H1 (cell line): ENCODE data around the gene GABPB1. TPM values are rescaled to one million over a fixed set of nuclear protein-coding genes. Genes with fewer than 3 reads are reported as not detected.
A peak's percentile ranks its signal among the peaks of the same experiment; 100 is the strongest.

Experiments used
- CTCF ChIA-PET: fragments of 300-600 bp; sonication (Branson Sonifier 250); formaldehyde crosslinking; loops from one replicate; lab custom pipeline; 2021; ENCODE audit not compliant: partially characterized antibody; lab: Charles Lee
- POLR2A ChIA-PET: fragments of 300-600 bp; sonication (Branson Sonifier 250); formaldehyde crosslinking; loops from one replicate; lab custom pipeline; 2021; ENCODE audit warnings: inconsistent platforms; ENCODE audit not compliant: partially characterized antibody; lab: Charles Lee
- DNase-seq, 2 experiments: peaks; one replicate each; pipeline versions ENCODE4 v3.0.0 to v3.0.0-alpha.2; 2010 to 2022; ENCODE audit warnings: low spot score in 2 of 2, low read depth in 1 of 2, mixed read lengths in 1 of 2
- FAIRE-seq: peaks from 2 replicates; lab custom pipeline; 2011; peaks lifted over from hg19 to GRCh38; lab: Jason Lieb, UNC
- H2AFZ ChIP-seq: 2 replicates; pipeline ENCODE4 v1.8.1; 2012; ENCODE audit warnings: low read length, inconsistent platforms
- H2AK5ac ChIP-seq: 2 replicates; pipeline ENCODE4 v1.6.1; 2013; ENCODE audit warnings: low read depth, low read length
- H2BK120ac ChIP-seq: replicated peaks from 2 replicates; pipeline ENCODE3; 2013; ENCODE audit warnings: low read depth, low read length, inconsistent platforms
- H2BK12ac ChIP-seq: 2 replicates; pipeline ENCODE4 v1.6.1; 2013; ENCODE audit warnings: low read depth, low read length
- H2BK15ac ChIP-seq: 2 replicates; pipeline ENCODE4 v1.6.1; 2013; ENCODE audit warnings: low read length
- H2BK20ac ChIP-seq: 2 replicates; pipeline ENCODE4 v1.6.1; 2013; ENCODE audit warnings: low read length
- H2BK5ac ChIP-seq: 2 replicates; pipeline ENCODE4 v1.6.1; 2013; ENCODE audit warnings: low read depth, low read length
- H3K14ac ChIP-seq: 2 replicates; pipeline ENCODE4 v1.6.1; 2013; ENCODE audit warnings: inconsistent platforms; ENCODE audit not compliant: insufficient read length
- H3K18ac ChIP-seq: 2 replicates; pipeline ENCODE4 v1.6.1; 2013; ENCODE audit warnings: low read length; ENCODE audit errors: extremely low read depth
- H3K23ac ChIP-seq: 2 replicates; pipeline ENCODE4 v1.6.1; 2013; ENCODE audit warnings: inconsistent platforms; ENCODE audit not compliant: insufficient read length
- H3K23me2 ChIP-seq: 2 replicates; pipeline ENCODE4 v1.6.1; 2013; ENCODE audit warnings: low read depth, low read length
- H3K27ac ChIP-seq: 2 replicates; pipeline ENCODE4 v1.6.1; 2011; ENCODE audit warnings: low read depth, low read length, inconsistent platforms
- H3K27me3 ChIP-seq, 4 experiments: replicated peaks in 1 of 4; 1 replicate in 1 of 4; 2 replicates in 3 of 4; pipeline versions ENCODE4 v1.6.1 to v1.8.1; 2011 to 2013; ENCODE audit warnings: low read length in 3 of 4, mild to moderate bottlenecking in 3 of 4, inconsistent platforms in 2 of 4, mixed read lengths in 2 of 4, moderate library complexity in 1 of 4; ENCODE audit not compliant: control insufficient read depth in 3 of 4, insufficient read depth in 3 of 4; ENCODE audit errors: extremely low read depth in 1 of 4
- H3K36me3 ChIP-seq, 4 experiments: 2 replicates each; pipeline versions ENCODE4 v1.6.1 to v1.8.1; 2011 to 2013; ENCODE audit warnings: mild to moderate bottlenecking in 4 of 4, low read length in 3 of 4, moderate library complexity in 2 of 4, control low read depth in 1 of 4, inconsistent platforms in 1 of 4; ENCODE audit not compliant: insufficient read depth in 4 of 4, control insufficient read depth in 2 of 4
- H3K4ac ChIP-seq: replicated peaks from 2 replicates; pipeline ENCODE3; 2013; ENCODE audit warnings: low read length, low read depth, mixed read lengths, inconsistent platforms; ENCODE audit not compliant: insufficient read length
- H3K4me1 ChIP-seq, 4 experiments: replicated peaks in 1 of 4; 1 replicate in 1 of 4; 2 replicates in 3 of 4; pipeline versions ENCODE4 v1.6.1 to v1.8.1; 2011 to 2013; ENCODE audit warnings: low read length in 3 of 4, inconsistent platforms in 2 of 4, mixed read lengths in 1 of 4; ENCODE audit not compliant: insufficient read depth in 4 of 4, control insufficient read depth in 3 of 4
- H3K4me2 ChIP-seq, 2 experiments: 2 replicates each; pipeline versions ENCODE4 v1.6.1 to v1.8.1; 2011 to 2013; ENCODE audit warnings: low read depth in 2 of 2, low read length in 2 of 2, control low read depth in 1 of 2, inconsistent platforms in 1 of 2, mild to moderate bottlenecking in 1 of 2; ENCODE audit not compliant: insufficient read depth in 1 of 2
- H3K4me3 ChIP-seq, 4 experiments: fragments of 200-600, 300-600 bp in 1 of 4; sonication (generic), shearing (Covaris generic), sonication (Bioruptor Twin) in 1 of 4; 2 replicates each; pipeline versions ENCODE4 v1.5.1 to v1.8.1; 2011 to 2016; ENCODE audit warnings: low read length in 4 of 4, low read depth in 3 of 4, control low read depth in 2 of 4, inconsistent platforms in 2 of 4, mild to moderate bottlenecking in 2 of 4, mixed read lengths in 1 of 4, moderate library complexity in 1 of 4; ENCODE audit not compliant: insufficient read depth in 2 of 4; ENCODE audit errors: extremely low read depth in 1 of 4
- H3K56ac ChIP-seq: replicated peaks from 2 replicates; pipeline ENCODE3; 2013; ENCODE audit warnings: low read depth, mild to moderate bottlenecking, mixed read lengths, low read length, inconsistent platforms; ENCODE audit not compliant: insufficient read length
- H3K79me1 ChIP-seq: 2 replicates; pipeline ENCODE4 v1.6.1; 2013; ENCODE audit warnings: low read depth, low read length, control low read depth
- H3K79me2 ChIP-seq, 2 experiments: 2 replicates each; pipeline versions ENCODE4 v1.6.1 to v1.8.1; 2012 to 2013; ENCODE audit warnings: low read length in 2 of 2, mild to moderate bottlenecking in 2 of 2, inconsistent platforms in 1 of 2; ENCODE audit not compliant: insufficient read depth in 2 of 2, control insufficient read depth in 1 of 2
- H3K9ac ChIP-seq, 4 experiments: replicated peaks in 1 of 4; 1 replicate in 1 of 4; 2 replicates in 3 of 4; pipeline versions ENCODE4 v1.6.1 to v1.8.1; 2011 to 2013; ENCODE audit warnings: low read depth in 3 of 4, low read length in 3 of 4, control low read depth in 2 of 4, mild to moderate bottlenecking in 2 of 4, moderate library complexity in 2 of 4, inconsistent platforms in 1 of 4; ENCODE audit errors: extremely low read depth in 1 of 4
- H3K9me3 ChIP-seq, 2 experiments: 2 replicates each; pipeline versions ENCODE4 v1.6.1 to v1.8.1; 2012 to 2013; ENCODE audit warnings: mild to moderate bottlenecking in 2 of 2, moderate library complexity in 2 of 2, control low read depth in 1 of 2, inconsistent platforms in 1 of 2, low read depth in 1 of 2, low read length in 1 of 2, mixed read lengths in 1 of 2; ENCODE audit not compliant: insufficient read depth in 2 of 2
- H4K20me1 ChIP-seq, 2 experiments: replicated peaks in 1 of 2; 2 replicates each; pipeline versions ENCODE3 to v1.8.1; 2011 to 2013; ENCODE audit warnings: inconsistent platforms in 2 of 2, low read length in 2 of 2, mild to moderate bottlenecking in 1 of 2; ENCODE audit not compliant: insufficient read depth in 2 of 2, control insufficient read depth in 1 of 2
- H4K5ac ChIP-seq: 2 replicates; pipeline ENCODE4 v1.6.1; 2013; ENCODE audit warnings: low read length, low read depth, mixed read lengths, inconsistent platforms; ENCODE audit not compliant: insufficient read length
- H4K8ac ChIP-seq: 2 replicates; pipeline ENCODE4 v1.8.0; 2013; ENCODE audit warnings: mild to moderate bottlenecking, moderate library complexity, low read length, inconsistent platforms; ENCODE audit not compliant: insufficient read depth; ENCODE audit errors: extremely low read depth
- H4K91ac ChIP-seq: replicated peaks from 2 replicates; pipeline ENCODE3; 2013; ENCODE audit warnings: low read length, mixed read lengths, inconsistent platforms; ENCODE audit not compliant: insufficient read length
- ATF3 ChIP-seq: IDR thresholded peaks from 2 replicates; pipeline ENCODE4 v1.6.1; 2011; ENCODE audit warnings: low read depth, mild to moderate bottlenecking, low read length; ENCODE audit not compliant: insufficient read depth
- BCL11A ChIP-seq, 2 experiments: IDR thresholded peaks; one replicate each; pipeline ENCODE4 v1.6.1; 2011; ENCODE audit warnings: low read depth in 2 of 2, low read length in 2 of 2, mild to moderate bottlenecking in 2 of 2
- CTCF ChIP-seq, 3 experiments: IDR thresholded peaks; 1 replicate in 2 of 3; 2 replicates in 1 of 3; pipeline versions ENCODE4 v1.5.1 to v1.6.1; 2011; ENCODE audit warnings: low read length in 3 of 3, mild to moderate bottlenecking in 3 of 3, inconsistent platforms in 2 of 3, low read depth in 1 of 3, moderate library complexity in 1 of 3; ENCODE audit not compliant: insufficient read depth in 1 of 3; ENCODE audit errors: control extremely low read depth in 1 of 3
- EGR1 ChIP-seq: IDR thresholded peaks from 2 replicates; pipeline ENCODE4 v1.6.1; 2011; ENCODE audit warnings: low read depth, low read length, borderline replicate concordance
- EP300 ChIP-seq, 2 experiments: IDR thresholded peaks; 1 replicate in 1 of 2; 2 replicates in 1 of 2; pipeline ENCODE4 v1.6.1; 2011 to 2012; ENCODE audit warnings: low read depth in 2 of 2, low read length in 2 of 2, mild to moderate bottlenecking in 2 of 2, borderline replicate concordance in 1 of 2, inconsistent platforms in 1 of 2, moderate library complexity in 1 of 2
- KDM4A ChIP-seq: IDR thresholded peaks from one replicate; pipeline ENCODE4 v1.7.1; 2012; ENCODE audit warnings: low read depth, mild to moderate bottlenecking, moderate library complexity, low read length, inconsistent platforms; ENCODE audit not compliant: severe bottlenecking
- RAD21 ChIP-seq, 2 experiments: IDR thresholded peaks in 1 of 2; conservative IDR thresholded peaks in 1 of 2; 2 replicates each; pipeline ENCODE4 v1.6.1; 2011; ENCODE audit warnings: low read depth in 2 of 2, low read length in 2 of 2, improper control_type of control experiment in 1 of 2, inconsistent platforms in 1 of 2, mild to moderate bottlenecking in 1 of 2, moderate library complexity in 1 of 2
- SAP30 ChIP-seq: fragments of 300-600 bp; sonication (generic); IDR thresholded peaks from 2 replicates; pipeline ENCODE4 v1.7.1; 2012; ENCODE audit warnings: low read length, moderate library complexity, mild to moderate bottlenecking, inconsistent platforms; ENCODE audit not compliant: insufficient read depth, insufficient replicate concordance
- YY1 ChIP-seq: IDR thresholded peaks from 2 replicates; pipeline ENCODE4 v1.6.1; 2011; ENCODE audit warnings: low read depth, mild to moderate bottlenecking, low read length
- WGBS, 2 experiments: shearing (Covaris generic) in 1 of 2; methylation state at CpG; one replicate each; pipeline versions ENCODE4 v1.1.6 to v1.1.7; 2013 to 2015; ENCODE audit warnings: low lambda C conversion rate in 2 of 2, mixed read lengths in 2 of 2, inconsistent platforms in 1 of 2, low coverage in 1 of 2, missing lambda C conversion rate in 1 of 2; ENCODE audit not compliant: insufficient replicate concordance in 2 of 2, insufficient coverage in 1 of 2, insufficient read length in 1 of 2; ENCODE audit errors: extremely low coverage in 1 of 2, missing lambda C conversion rate in 1 of 2; 5-methylcytosine and 5-hydroxymethylcytosine counted together
- polyA plus RNA-seq, 7 experiments: library from polyadenylated mRNA; depleted of rRNA in 3 of 7; stranded (reverse) in 5 of 7; unstranded in 2 of 7; fragments of >200 nt in 5 of 7; fragments of 200-250 nt in 2 of 7; gene quantifications; 1 replicate in 5 of 7; 2 replicates in 1 of 7; 4 replicates in 1 of 7; pipeline versions ENCODE4 v1.2.1 to v1.2.3, GENCODE V29; 2011 to 2013; ENCODE audit warnings: missing spikeins in 2 of 7, mixed read lengths in 2 of 7
- total RNA-seq: library from RNA; stranded (reverse); fragmentation: NEBNext Ultra II Directional; extraction: Animal tissue kit (Norgen Biotek cat#: 25700); gene quantifications from 2 replicates; pipeline ENCODE4 v1.2.1, GENCODE V29; 2021

Gene GABPB1
- total and polyA plus RNA-seq, 2 of the 8 experiments (the other 6 are each of a cell fraction or from before 2014, with no cell fraction given): 24.5 to 32.3 TPM

- 97% methylated on average over 7 of the region's 11 CpGs; no CpG with 5 or more reads in 1 of the 2 experiments for WGBS, 2 experiments
- FAIRE-seq: no peak
- TF ChIP-seq SAP30: no peak
- no peak for TF ChIP-seq KDM4A
- TF ChIP-seq YY1: no peak
- no peak for TF ChIP-seq EGR1
- peak in 2 of 3 experiments; percentile 11 to 19; a peak in 2 of 4 replicates for TF ChIP-seq CTCF (IDR thresholded peaks at IDR 0.05; ENCODE audit: control extremely low read depth in 1 of 3, insufficient read depth in 1 of 3, low read depth in 1 of 3, low read length in 3 of 3)
- TF ChIP-seq EP300 (IDR thresholded peaks at IDR 0.05; ENCODE audit: borderline replicate concordance in 1 of 2, low read depth in 2 of 2, low read length in 2 of 2): no peak
- TF ChIP-seq ATF3: no peak
- TF ChIP-seq RAD21 (IDR thresholded peaks at IDR 0.05 in 1 of 2, conservative IDR thresholded peaks at IDR 0.05 in 1 of 2; ENCODE audit: low read depth in 2 of 2, low read length in 2 of 2): peak; percentile 28 to 30; a peak in 2 of 4 replicates
- TF ChIP-seq BCL11A (IDR thresholded peaks at IDR 0.05; ENCODE audit: low read depth in 2 of 2, low read length in 2 of 2): no peak
Measured at GRCh38 chr15:50251638-50252182, 103.3 kb downstream of the GABPB1 start.

More at GRCh38 chr15:50251638-50252182, 103.3 kb downstream of the GABPB1 start:
- H3K9ac ChIP-seq: no peak overlapping the region
- H3K79me2 ChIP-seq: no peaks in the 10 kb centered on the region
- H3K79me1 ChIP-seq: no peaks in the 10 kb centered on the region
- H2BK15ac ChIP-seq: no peak overlapping the region
- no peak overlapping the region for H4K5ac ChIP-seq
- no peak overlapping the region for H3K4ac ChIP-seq
- no peaks in the 10 kb centered on the region for H3K27me3 ChIP-seq
- no peak overlapping the region for H2AK5ac ChIP-seq
- H3K4me2 ChIP-seq: no peak overlapping the region
- no peak overlapping the region for H3K56ac ChIP-seq
- H3K14ac ChIP-seq: no peak overlapping the region
- H2AFZ ChIP-seq: 0 out of 2 replicates have a peak overlapping the region, but pooled peaks have one; percentile 71
- no peak overlapping the region for H3K4me3 ChIP-seq
- H4K20me1 ChIP-seq: no peaks in the 10 kb centered on the region
- H2BK5ac ChIP-seq: no peak overlapping the region
- H2BK12ac ChIP-seq: no peak overlapping the region
- no peaks in the 10 kb centered on the region for H3K36me3 ChIP-seq
- H2BK120ac ChIP-seq: no peak overlapping the region
- no peaks in the 10 kb centered on the region for H3K9me3 ChIP-seq
- H3K23me2 ChIP-seq: no peaks in the 10 kb centered on the region
- no peaks in the 10 kb centered on the region for H3K4me1 ChIP-seq
- DNase-seq: no peak
- H3K27ac ChIP-seq: no peak overlapping the region
- no peak overlapping the region for H3K18ac ChIP-seq
- no peak overlapping the region for H4K91ac ChIP-seq
- H3K23ac ChIP-seq: no peak overlapping the region
- ChIA-PET POLR2A (no interaction called here), CTCF (interaction anchor here (0.6 to 4.8 kb wide), 8 partner anchors 10 to 377 kb away, joined by 3 to 37 read pairs (median 3); no protein-coding TSS in a partner anchor)
- no peak overlapping the region for H4K8ac ChIP-seq
- no peak overlapping the region for H2BK20ac ChIP-seq
